Measurements from ENCODE around the gene L1CAM. TPM values are rescaled to one million over a fixed set of nuclear protein-coding genes. Genes with fewer than 3 reads are reported as not detected.

L1CAM gene
- total and polyA plus RNA-seq, 2 of the 8 experiments (the other 6 are each of a cell fraction or from before 2014, with no cell fraction given): 11.0 to 43.0 TPM

DNA sequence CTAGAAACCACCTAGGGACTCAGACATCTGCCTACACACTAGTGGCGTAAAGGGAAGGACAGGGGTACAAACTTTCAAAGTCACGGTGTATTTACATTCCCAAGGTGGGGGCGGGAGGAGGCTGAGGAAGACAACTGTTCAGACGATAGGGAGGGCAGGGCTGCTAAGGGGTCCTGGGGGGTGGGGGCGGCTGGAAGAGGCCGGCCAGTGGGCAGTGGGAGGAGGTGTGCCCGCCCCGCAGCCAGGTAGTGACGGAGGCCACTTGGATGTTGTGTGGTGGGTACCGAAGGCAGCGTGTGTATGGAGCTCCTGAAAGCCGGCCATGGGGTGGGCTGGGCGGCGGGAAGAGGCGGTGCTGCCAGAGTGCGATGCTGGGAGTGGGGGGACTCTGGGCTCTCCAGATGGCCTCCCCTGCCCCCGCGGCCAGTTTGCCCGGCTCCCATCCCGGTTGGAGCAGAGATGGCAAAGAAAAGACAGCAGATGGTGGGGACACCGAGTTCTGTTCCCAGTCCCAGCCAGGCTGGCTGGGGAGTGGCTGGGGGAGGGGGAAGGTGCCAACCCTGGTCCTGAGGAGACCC lies 24.2 kb downstream of the L1CAM start (continued):
- TF ChIP-seq KDM1A (IDR thresholded peaks at IDR 0.05; ENCODE audit: borderline replicate concordance, low read length) (no peak), MAFK (IDR thresholded peaks at IDR 0.05; ENCODE audit: low read depth, low read length) (no peak), SP2 (IDR thresholded peaks at IDR 0.05; ENCODE audit: low read length) (no peak), FOSL1 (IDR thresholded peaks at IDR 0.05; ENCODE audit: insufficient read depth, low read depth, low read length) (no peak)
- TF ChIP-seq, protein P1, sequence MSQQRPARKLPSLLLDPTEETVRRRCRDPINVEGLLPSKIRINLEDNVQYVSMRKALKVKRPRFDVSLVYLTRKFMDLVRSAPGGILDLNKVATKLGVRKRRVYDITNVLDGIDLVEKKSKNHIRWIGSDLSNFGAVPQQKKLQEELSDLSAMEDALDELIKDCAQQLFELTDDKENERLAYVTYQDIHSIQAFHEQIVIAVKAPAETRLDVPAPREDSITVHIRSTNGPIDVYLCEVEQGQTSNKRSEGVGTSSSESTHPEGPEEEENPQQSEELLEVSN (IDR thresholded peaks at IDR 0.05): no peak
